NCI-H2081 treated with DMSO at 0.1 percent for 48 hours (cell line): ENCODE measurements around the gene SYNE2.
"Not testable (repeated sequence)": the region's sequence is repeated elsewhere in the genome, so short reads cannot be mapped to it uniquely, and the experiment has no call there.

Source experiments
- DNase-seq: peaks from one replicate; lab custom pipeline; 2025; lab: John Stamatoyannopoulos, UW

The SYNE2 gene

DNA sequence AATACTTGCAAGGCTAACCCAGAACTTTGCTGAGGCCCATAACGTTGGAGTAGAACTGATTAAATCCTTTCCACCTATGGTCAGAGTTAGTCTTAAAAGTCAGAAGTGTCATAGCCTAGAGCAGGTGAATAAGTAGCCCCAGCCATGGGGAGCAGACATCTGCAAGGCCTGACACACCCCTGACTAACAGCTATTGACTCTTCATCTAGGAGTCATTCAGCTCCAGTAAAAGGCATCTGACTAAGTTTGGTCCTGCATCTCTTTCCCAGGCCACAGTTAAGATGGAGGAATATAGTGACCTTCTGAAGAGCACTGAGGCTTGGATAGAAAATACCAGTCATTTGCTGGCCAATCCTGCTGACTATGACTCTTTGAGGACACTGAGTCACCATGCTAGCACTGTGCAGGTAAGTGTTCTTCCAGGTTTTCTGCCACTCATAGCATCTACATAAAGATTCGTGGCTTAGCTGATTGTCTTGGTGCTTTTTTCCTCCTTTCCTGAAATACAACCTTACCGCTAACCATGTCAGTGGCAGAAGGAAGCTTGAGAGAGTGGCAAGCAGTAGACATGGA, 228.5 kb downstream of the SYNE2 start:
- no peak for DNase-seq

DNA sequence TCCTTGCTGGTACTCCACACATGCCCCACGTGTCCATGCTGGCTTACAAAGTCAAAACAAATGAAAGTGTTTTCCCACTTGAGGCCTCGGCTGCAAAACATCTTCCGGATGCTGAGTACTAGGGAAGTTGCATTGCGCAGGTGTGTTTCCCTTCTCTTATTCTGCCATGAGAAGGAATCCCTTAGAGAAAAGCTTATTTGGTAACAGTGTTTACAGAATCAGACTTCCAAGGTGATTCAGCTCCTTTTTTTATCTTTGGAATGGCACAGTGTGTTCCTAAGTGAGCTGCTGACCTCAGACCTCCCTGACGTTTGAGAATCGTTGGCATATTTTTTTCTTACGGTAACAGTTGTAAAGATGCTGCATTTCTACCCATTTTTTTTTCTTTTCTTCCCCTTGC, 230.0 kb downstream of the SYNE2 start:
- no peak for DNase-seq

- no peak for DNase-seq
These were observed 235.8 kb downstream of the SYNE2 start for GRCh38 chr14:64088647-64088964.

DNA sequence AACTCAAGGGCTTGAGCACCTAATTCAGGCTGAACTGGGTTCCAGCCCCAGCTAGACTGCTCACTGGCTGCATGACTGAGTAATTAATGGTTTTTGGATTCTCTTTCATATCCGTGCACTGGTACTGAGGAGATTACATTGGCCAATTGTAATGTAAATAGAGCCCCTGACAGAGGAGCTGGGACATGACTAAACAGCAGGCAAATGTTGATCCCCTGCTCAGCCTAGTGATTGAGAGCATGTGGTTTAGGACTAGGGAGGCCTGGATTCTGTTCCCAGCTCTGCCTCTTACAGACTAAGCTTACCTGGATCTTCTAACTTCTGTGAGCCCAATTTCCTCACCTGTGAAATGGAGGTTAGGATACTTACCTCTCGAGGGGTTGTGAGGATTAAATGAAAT, 237.1 kb downstream of the SYNE2 start:
- no peak for DNase-seq

GRCh38 chr14:64091217-64091616, 238.4 kb downstream of the SYNE2 start:
- DNase-seq = no peak

GRCh38 chr14:64092338-64092737, 239.5 kb downstream of the SYNE2 start:
- no peak for DNase-seq

DNA sequence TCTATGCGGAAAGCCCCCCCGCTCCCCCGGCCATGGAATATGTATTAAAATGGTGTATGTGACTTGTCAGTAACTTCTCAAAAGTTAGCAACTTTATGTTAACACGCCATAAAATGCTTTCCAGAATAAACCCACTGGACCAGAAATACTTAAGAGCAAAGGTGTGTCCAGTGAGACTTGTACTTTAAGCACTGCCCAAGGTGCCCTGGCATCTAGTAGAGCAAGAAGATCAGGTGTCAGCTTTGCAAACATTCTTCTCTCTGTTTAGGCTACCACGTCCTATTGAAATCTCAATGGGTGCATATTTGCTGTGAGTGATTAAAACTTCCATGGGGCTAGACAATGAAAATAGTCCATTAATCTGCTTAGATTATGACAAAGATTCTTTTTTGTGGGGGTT, 240.1 kb downstream of the SYNE2 start:
- DNase-seq = no peak

- no peak for DNase-seq
These were observed 242.8 kb downstream of the SYNE2 start for GRCh38 chr14:64095620-64096019.

DNA sequence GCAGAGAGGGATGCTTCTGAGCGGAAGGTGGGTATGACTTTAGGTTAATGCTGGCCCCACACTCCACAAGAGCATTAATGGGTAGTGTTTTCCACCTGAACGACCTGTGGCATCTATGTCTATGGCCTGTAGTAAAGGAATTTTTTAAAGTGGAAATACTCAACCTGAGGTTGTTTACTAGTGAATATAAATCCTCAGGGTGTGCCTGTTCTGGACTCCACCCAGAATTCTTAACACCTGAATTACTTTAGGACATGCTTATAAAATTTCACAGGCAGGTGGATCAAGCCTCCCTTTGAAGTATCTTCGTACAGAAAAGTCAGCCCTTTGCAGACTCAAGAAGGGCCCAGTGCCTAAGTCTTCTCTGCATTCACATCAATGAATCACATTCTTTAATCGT, 245.3 kb downstream of the SYNE2 start:
- DNase-seq = no peak

DNA sequence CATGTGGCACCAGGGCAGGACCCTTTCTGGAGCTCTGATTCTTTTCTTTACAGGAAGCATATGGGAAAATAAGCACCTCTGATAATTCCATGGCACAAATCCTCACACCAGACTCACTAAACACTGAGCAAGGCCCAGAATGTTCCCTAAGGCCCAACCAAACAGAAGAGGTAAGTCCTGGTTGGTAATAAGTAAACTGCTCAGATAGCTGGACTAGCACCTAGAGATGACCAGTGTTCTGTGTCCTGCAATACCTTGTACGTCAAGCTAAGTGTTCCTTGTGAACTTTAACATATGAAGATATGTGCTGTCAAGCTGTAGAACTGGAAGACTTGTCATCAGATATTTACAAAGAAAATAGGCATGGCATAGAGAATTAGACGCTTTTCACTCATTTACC, 254.6 kb downstream of the SYNE2 start:
- no peak for DNase-seq

DNA sequence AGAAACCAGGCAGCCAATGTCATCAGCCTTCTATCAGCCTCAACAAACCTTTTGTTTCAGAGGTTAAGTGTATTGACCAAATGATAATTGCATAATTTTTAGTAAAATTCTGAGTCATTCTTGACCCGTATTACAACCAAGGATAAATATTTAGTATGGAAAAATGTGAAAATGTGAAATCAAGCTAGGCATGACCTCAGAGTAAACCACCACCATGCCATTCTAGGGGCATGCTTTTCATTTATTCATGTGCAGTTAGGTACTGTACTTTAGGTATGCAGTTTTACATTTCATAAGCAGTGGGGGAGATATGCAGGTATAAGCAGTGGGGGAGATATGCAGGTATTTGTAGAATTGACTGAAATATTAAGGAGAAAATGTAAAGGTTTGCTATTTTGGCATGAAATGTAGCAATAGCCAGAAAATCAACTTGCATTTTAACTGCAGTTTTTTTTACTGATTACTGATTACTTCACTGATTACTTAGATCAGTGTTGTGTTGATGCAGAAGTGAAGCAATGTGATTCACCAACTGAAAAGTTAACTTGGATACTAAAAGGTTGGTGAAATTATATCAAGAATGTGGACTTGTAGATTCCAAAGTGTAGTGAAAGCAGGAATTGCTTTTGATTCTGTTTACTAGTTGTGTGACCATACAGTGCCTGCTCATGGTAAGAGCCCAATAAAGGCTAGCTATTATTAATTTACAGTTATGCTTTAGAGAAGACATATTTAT, 257.2 kb downstream of the SYNE2 start:
- no peak for DNase-seq

DNA sequence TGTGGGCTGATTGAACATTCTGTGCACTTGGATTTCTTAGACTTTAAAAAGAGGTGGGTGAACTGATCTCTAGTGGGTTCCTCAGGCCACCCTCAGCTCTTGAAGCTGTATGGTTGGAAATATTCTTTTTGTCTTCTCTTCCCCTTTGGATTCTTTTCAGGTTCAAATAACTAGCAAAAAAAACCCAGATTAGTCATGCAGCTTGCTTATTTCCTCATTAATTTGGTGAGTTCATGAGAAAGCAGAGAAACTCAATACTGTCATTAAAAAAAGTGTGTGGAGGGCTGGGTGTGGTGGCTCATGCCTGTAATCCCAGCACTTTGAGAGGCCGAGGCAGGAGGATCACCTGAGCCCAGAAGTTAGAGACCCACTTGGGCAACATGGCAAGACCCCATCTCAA, 258.0 kb downstream of the SYNE2 start:
- no peak for DNase-seq

- DNase-seq = peak; percentile 75
These were observed 260.3 kb downstream of the SYNE2 start for GRCh38 chr14:64112867-64113678.

DNA sequence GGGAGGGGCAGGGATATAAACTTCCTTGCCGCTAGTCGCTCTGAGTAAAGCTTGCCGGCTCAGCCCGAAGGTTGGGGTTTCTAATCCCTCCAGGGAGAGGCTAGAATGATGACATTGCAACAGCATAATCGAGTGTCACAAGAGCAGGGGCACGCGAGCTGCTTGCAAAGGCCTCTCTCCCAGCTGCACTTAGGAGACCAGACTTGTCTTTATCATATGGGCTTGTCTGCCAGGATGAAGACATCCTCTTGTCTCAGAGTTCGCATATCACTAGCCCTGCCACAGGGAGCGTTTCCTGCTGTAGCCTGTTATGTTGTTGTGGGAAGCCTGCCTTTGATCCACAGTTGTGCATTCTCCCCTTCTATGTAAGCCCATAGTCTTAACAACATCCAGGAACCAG, 261.4 kb downstream of the SYNE2 start:
- no peak for DNase-seq

- no peak for DNase-seq
These were observed 262.0 kb downstream of the SYNE2 start for GRCh38 chr14:64114796-64115195.

DNA sequence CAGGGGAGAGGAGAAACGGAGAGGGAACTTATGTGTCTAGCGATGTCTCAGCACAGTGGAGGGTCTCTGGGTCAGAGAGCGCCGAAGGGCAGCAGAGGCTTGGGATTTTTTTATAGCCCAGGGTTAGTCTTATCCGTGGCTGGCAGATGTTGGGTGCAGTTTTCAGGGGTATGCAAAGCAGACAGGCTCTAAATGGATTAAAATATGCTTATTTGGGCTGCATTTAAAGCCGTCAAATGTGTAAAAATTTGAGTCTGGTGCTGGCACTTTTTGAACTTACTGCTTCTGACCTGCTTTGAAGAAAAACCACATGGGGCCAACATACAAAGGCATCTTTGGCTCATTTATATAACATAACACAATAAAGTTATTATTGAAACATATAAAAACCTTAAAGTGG, 262.6 kb downstream of the SYNE2 start:
- no peak for DNase-seq

GRCh38 chr14:64117671-64118402, 265.0 kb downstream of the SYNE2 start:
- no peak for DNase-seq

DNA sequence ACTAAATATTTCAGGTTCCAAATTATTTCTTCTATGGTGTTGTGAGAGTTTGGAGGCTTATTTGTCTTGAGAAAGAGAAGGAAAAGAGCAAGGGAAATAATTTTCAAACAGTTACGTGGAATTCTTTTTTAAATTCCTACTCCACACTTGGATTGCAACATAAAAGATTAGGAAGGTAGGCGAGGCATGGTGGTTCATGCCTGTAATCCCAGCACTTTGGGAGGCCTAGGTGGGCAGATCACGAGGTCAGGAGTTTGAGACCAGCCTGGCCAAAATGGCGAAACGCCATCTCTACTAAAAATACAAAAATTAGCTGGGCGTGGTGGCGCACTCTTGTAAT, 265.6 kb downstream of the SYNE2 start:
- not testable (repeated sequence) for DNase-seq

- DNase-seq = no peak
These were observed 266.1 kb downstream of the SYNE2 start for GRCh38 chr14:64118892-64119291.

DNA sequence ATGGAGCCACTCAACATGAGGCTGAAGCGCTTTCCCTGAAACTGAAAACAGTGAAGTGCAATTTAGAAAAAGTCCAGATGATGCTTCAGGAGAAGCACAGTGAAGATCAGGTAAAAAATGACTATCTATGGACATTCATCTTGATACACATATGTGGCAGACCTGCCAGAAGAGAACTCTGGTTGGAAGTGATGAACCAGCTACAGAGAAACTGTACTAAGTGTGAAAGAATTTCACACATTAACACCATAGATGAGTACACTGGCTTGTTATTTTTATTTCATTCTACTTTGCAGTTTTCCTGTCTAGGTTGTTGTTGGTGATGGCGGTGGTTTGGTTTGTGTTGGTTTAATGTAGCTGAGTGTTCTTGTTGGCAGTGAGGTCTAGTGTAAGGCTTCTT, 266.7 kb downstream of the SYNE2 start:
- DNase-seq = no peak

GRCh38 chr14:64119980-64120379, 267.2 kb downstream of the SYNE2 start:
- DNase-seq = no peak

DNA sequence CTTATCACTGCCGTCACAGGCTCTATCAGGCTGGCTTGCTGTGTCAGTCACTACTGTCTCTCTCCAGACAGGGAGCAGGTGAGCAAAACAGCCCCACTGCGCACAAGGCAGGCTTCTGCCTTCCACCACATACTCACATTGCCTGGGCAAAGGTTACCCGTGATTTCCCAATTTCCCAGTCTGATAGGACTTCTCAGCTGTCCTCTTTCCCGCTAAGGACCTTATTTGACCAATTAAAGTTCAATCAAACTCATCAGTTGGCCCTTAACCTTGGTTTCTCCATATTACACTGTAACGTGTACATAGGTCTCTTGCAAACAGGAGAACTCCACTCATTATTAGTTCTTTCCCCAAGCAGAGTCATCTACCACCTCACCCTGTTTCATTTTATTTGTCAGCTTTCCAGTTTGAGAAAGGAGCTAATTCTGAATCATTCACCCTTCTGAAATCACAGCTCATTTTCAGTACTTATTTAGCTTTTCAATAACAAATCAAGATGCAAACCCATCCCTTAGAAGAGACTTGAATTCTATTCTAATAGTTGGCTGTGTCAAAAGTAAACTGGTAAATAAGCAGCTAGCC, 270.5 kb downstream of the SYNE2 start:
- DNase-seq = no peak
